T-helper 9 cell (primary cell): Measurements from ENCODE around the gene NECTIN1.
"Not testable (repeated sequence)": the region's sequence is repeated elsewhere in the genome, so short reads cannot be mapped to it uniquely, and the experiment has no call there.

Experiments used
- DNase-seq: peaks from one replicate; pipeline ENCODE4 v3.0.0-alpha.2; 2020

NECTIN1 gene

GRCh38 chr11:119615003-119615881, 113.8 kb downstream of the NECTIN1 start:
- no peak for DNase-seq

GRCh38 chr11:119614222-119615002, 114.6 kb downstream of the NECTIN1 start:
- DNase-seq: no peak

- DNase-seq: no peak
Observed at GRCh38 chr11:119612814-119613213, 116.2 kb downstream of the NECTIN1 start.

- no peak for DNase-seq
Observed at GRCh38 chr11:119610836-119611426, 118.1 kb downstream of the NECTIN1 start.

- no peak for DNase-seq
Observed at GRCh38 chr11:119608781-119609180, 120.2 kb downstream of the NECTIN1 start.

GRCh38 chr11:119608201-119608600, 120.8 kb downstream of the NECTIN1 start:
- DNase-seq: no peak

GRCh38 chr11:119607726-119608125, 121.3 kb downstream of the NECTIN1 start:
- DNase-seq: no peak

GRCh38 chr11:119605137-119605665, 123.8 kb downstream of the NECTIN1 start:
- DNase-seq: no peak

- DNase-seq: no peak
Observed at GRCh38 chr11:119602745-119603373, 126.1 kb downstream of the NECTIN1 start.

- no peak for DNase-seq
Observed at GRCh38 chr11:119599864-119600541, 129.0 kb downstream of the NECTIN1 start.

GRCh38 chr11:119595941-119596340, 133.1 kb downstream of the NECTIN1 start:
- DNase-seq: not testable (repeated sequence)

GRCh38 chr11:119594639-119595249, 134.3 kb downstream of the NECTIN1 start:
- no peak for DNase-seq

GRCh38 chr11:119593346-119593745, 135.7 kb downstream of the NECTIN1 start:
- DNase-seq: no peak

- DNase-seq: no peak
Observed at GRCh38 chr11:119592642-119593041, 136.4 kb downstream of the NECTIN1 start.

GRCh38 chr11:119591836-119592310, 137.1 kb downstream of the NECTIN1 start:
- DNase-seq: no peak

GRCh38 chr11:119590651-119591351, 138.2 kb downstream of the NECTIN1 start:
- DNase-seq: no peak

GRCh38 chr11:119589001-119589400, 140.0 kb downstream of the NECTIN1 start:
- no peak for DNase-seq
